SU-DHL-6 (cell line): ENCODE measurements around the gene INO80.

ENCODE experiments used
- H2AFZ ChIP-seq: fragments of 200-600 bp; sonication (generic); 2 replicates; pipeline ENCODE4 v1.6.1; 2014; ENCODE audit warnings: low read depth, mild to moderate bottlenecking, moderate library complexity, mixed read lengths, antibody characterized with exemption, low read length; ENCODE audit not compliant: severe bottlenecking
- H3F3A ChIP-seq: fragments of 200-600 bp; shearing (Covaris generic); 2 replicates; pipeline ENCODE4 v1.6.0; 2016; ENCODE audit warnings: antibody characterized with exemption, mild to moderate bottlenecking; ENCODE audit not compliant: insufficient read depth
- H3K27ac ChIP-seq: fragments of 200-600 bp; sonication (generic); 2 replicates; pipeline ENCODE4 v1.5.1; 2016; ENCODE audit warnings: low read depth, mild to moderate bottlenecking, low read length, moderate library complexity, mixed read lengths
- H3K27me3 ChIP-seq: fragments of 200-600 bp; sonication (generic), shearing (Covaris generic); 2 replicates; pipeline ENCODE4 v1.6.0; 2014; ENCODE audit warnings: mild to moderate bottlenecking, low read length
- H3K36me3 ChIP-seq: fragments of 200-600 bp; sonication (generic); 2 replicates; pipeline ENCODE4 v1.6.1; 2014; ENCODE audit warnings: mild to moderate bottlenecking, low read length, mixed read lengths
- H3K4me2 ChIP-seq: fragments of 300-600, 200-600 bp; shearing (Covaris generic), sonication (generic); 2 replicates; pipeline ENCODE4 v1.6.0; 2014; ENCODE audit warnings: low read length, low read depth, mild to moderate bottlenecking; ENCODE audit not compliant: poor library complexity, severe bottlenecking
- H3K4me3 ChIP-seq: fragments of 200-600 bp; sonication (generic); 2 replicates; pipeline ENCODE4 v1.5.1; 2014; ENCODE audit warnings: antibody characterized with exemption, low read length, mild to moderate bottlenecking, mixed read lengths; ENCODE audit not compliant: insufficient read depth, poor library complexity, severe bottlenecking
- H3K79me2 ChIP-seq: fragments of 200-600 bp; sonication (generic); 2 replicates; pipeline ENCODE4 v1.6.1; 2014; ENCODE audit warnings: mild to moderate bottlenecking, low read length, moderate library complexity; ENCODE audit not compliant: insufficient read depth
- H3K9ac ChIP-seq: fragments of 200-600 bp; sonication (generic); 2 replicates; pipeline ENCODE4 v1.7.0; 2014; ENCODE audit warnings: mild to moderate bottlenecking, low read length
- H3K9me2 ChIP-seq: fragments of 200-600 bp; sonication (generic); replicated peaks from 2 replicates; pipeline ENCODE4 v1.6.1; 2014; ENCODE audit warnings: low read length; ENCODE audit not compliant: insufficient read depth
- H3K9me3 ChIP-seq: fragments of 200-600 bp; sonication (generic); 2 replicates; pipeline ENCODE4 v1.6.1; 2014; ENCODE audit warnings: low read length, mixed read lengths; ENCODE audit not compliant: insufficient read depth
- H4K20me1 ChIP-seq: fragments of 200-600 bp; sonication (generic); 2 replicates; pipeline ENCODE4 v1.6.1; 2014; ENCODE audit warnings: low read depth, mild to moderate bottlenecking, antibody characterized with exemption, low read length, moderate library complexity, mixed read lengths
- EZH2phosphoT487 ChIP-seq: fragments of 200-600 bp; sonication (generic), shearing (Covaris generic); conservative IDR thresholded peaks from 2 replicates; pipeline ENCODE4 v1.6.1; 2018; ENCODE audit warnings: mild to moderate bottlenecking, antibody characterized with exemption, low read length, moderate library complexity, mixed read lengths
- TF ChIP-seq, protein P1 (sequence below): fragments of 200-600 bp; sonication (generic); IDR thresholded peaks from one replicate; pipeline ENCODE4 v1.5.1; 2017; ENCODE audit warnings: antibody characterized with exemption, mild to moderate bottlenecking, low read length, moderate library complexity; ENCODE audit not compliant: insufficient read depth, poor library complexity, severe bottlenecking

INO80 gene

GRCh38 chr15:40942337-40942854 is 173.7 kb downstream of the INO80 start:
- no peaks in the 10 kb centered on the region for H4K20me1 ChIP-seq
- no peaks in the 10 kb centered on the region for H3K79me2 ChIP-seq
- H3K9ac ChIP-seq = peak overlapping the region; percentile 65
- peak overlapping the region; percentile 51 for H3K4me3 ChIP-seq
- H3K4me2 ChIP-seq = peak overlapping the region; percentile 62
- no peaks in the 10 kb centered on the region for H3F3A ChIP-seq
- no peak overlapping the region for H3K27ac ChIP-seq
- H2AFZ ChIP-seq = peak overlapping the region; percentile 95
- no peaks in the 10 kb centered on the region for H3K36me3 ChIP-seq
- H3K9me3 ChIP-seq = no peaks in the 10 kb centered on the region
- no peak for TF ChIP-seq EZH2phosphoT487
- TF ChIP-seq, protein P1, sequence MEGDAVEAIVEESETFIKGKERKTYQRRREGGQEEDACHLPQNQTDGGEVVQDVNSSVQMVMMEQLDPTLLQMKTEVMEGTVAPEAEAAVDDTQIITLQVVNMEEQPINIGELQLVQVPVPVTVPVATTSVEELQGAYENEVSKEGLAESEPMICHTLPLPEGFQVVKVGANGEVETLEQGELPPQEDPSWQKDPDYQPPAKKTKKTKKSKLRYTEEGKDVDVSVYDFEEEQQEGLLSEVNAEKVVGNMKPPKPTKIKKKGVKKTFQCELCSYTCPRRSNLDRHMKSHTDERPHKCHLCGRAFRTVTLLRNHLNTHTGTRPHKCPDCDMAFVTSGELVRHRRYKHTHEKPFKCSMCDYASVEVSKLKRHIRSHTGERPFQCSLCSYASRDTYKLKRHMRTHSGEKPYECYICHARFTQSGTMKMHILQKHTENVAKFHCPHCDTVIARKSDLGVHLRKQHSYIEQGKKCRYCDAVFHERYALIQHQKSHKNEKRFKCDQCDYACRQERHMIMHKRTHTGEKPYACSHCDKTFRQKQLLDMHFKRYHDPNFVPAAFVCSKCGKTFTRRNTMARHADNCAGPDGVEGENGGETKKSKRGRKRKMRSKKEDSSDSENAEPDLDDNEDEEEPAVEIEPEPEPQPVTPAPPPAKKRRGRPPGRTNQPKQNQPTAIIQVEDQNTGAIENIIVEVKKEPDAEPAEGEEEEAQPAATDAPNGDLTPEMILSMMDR = no peak
- H3K27me3 ChIP-seq = no peaks in the 10 kb centered on the region
- no peaks in the 10 kb centered on the region for H3K9me2 ChIP-seq

DNA sequence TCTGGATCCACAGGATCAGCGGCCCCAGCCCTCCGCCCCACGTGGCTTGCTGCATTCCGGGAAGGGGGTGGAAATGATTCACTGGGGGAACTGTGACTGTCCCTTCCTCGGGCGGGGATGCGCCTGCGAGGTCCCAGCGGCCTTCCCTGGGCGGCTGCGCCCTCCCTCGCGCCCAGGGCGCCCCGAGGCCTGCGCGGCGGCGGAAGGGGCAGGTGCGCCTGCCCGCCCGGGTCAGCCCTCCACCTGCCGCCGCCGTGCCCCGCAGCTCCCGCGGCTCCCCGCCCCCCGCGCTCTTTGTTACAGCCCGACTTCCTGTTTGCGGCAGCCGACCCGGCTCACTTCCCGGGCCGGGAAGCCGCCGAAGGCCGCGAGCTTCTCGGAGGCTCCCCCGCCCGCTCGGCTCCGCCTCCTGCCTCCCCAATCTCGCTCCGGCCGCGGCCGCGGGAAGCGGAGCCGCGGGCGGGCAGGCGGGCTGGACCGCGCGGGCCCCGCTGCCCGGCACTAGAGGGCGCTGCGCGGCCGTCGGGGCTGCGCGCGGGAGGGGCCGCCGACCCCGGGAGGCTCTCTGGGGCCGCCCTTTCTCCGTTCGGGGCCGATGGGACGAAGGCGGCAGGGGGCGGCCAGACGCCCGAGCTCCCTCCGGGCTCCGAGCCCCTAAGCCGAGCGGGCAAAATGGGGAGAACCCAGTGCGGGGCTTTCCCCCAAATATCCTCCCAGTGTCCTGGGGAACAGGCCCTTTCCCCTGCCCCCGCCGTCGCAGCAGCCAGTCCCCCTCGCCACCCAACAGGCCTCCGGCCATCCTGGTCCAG is 174.3 kb downstream of the INO80 start:
- Histone ChIP-seq H3F3A (no peaks in the 10 kb centered on the region), H2AFZ (peak overlapping the region; percentile 95), H3K4me3 (peak overlapping the region; percentile 51), H3K27me3 (no peaks in the 10 kb centered on the region), H3K27ac (no peak overlapping the region), H3K4me2 (peak overlapping the region; percentile 62), H3K9me2 (no peaks in the 10 kb centered on the region), H3K79me2 (no peaks in the 10 kb centered on the region), H3K36me3 (no peaks in the 10 kb centered on the region), H3K9ac (peak overlapping the region; percentile 65), H4K20me1 (no peaks in the 10 kb centered on the region), H3K9me3 (no peaks in the 10 kb centered on the region)
- TF ChIP-seq, protein P1 = no peak
- TF ChIP-seq EZH2phosphoT487 = no peak

DNA sequence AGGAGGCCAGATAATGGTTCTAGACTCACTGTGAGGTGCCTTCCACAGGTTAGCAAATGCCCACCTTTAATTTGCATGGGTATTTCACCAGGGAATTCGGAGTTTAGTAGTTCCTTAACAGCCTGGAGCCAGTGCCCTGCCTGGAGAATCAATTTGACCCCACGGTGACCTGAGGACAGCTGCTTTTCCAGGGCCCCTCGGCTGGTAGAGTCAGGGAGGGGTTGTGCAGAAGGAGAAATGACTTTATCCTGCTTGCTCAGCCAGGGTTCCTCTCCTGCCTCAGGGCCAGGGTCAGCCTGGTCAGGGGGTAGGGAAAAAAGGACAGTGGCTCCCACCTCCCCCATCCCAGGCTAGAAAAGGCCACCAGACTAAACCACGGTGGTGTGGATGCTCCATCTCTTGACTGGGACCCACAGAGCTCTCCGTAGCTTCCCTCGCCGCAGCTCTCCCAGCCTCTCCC is 175.0 kb downstream of the INO80 start:
- no peaks in the 10 kb centered on the region for H3K79me2 ChIP-seq

More for the DNA sequence above, 175.0 kb downstream of the INO80 start:
- TF ChIP-seq, protein P1 = no peak
- no peak for TF ChIP-seq EZH2phosphoT487
- Histone ChIP-seq H3F3A (no peaks in the 10 kb centered on the region), H3K9me3 (no peaks in the 10 kb centered on the region), H3K4me3 (peak overlapping the region; percentile 51), H2AFZ (peak overlapping the region; percentile 95), H3K9me2 (no peaks in the 10 kb centered on the region), H3K9ac (peak overlapping the region; percentile 65), H3K27ac (no peak overlapping the region), H4K20me1 (no peaks in the 10 kb centered on the region), H3K27me3 (no peaks in the 10 kb centered on the region), H3K4me2 (peak overlapping the region; percentile 62), H3K36me3 (no peaks in the 10 kb centered on the region)
